ENCODE data around the gene RASGRF2. TPM values are rescaled to one million over a fixed set of nuclear protein-coding genes. Genes with fewer than 3 reads are reported as not detected.

The RASGRF2 gene
- total and polyA plus RNA-seq, 2 of the 8 experiments (the other 6 are each of a cell fraction or from before 2014, with no cell fraction given): 2.6 to 29.5 TPM

GRCh38 chr5:81038495-81038894 lies 78.3 kb downstream of the RASGRF2 start (continued):
- TF ChIP-seq, protein P1, sequence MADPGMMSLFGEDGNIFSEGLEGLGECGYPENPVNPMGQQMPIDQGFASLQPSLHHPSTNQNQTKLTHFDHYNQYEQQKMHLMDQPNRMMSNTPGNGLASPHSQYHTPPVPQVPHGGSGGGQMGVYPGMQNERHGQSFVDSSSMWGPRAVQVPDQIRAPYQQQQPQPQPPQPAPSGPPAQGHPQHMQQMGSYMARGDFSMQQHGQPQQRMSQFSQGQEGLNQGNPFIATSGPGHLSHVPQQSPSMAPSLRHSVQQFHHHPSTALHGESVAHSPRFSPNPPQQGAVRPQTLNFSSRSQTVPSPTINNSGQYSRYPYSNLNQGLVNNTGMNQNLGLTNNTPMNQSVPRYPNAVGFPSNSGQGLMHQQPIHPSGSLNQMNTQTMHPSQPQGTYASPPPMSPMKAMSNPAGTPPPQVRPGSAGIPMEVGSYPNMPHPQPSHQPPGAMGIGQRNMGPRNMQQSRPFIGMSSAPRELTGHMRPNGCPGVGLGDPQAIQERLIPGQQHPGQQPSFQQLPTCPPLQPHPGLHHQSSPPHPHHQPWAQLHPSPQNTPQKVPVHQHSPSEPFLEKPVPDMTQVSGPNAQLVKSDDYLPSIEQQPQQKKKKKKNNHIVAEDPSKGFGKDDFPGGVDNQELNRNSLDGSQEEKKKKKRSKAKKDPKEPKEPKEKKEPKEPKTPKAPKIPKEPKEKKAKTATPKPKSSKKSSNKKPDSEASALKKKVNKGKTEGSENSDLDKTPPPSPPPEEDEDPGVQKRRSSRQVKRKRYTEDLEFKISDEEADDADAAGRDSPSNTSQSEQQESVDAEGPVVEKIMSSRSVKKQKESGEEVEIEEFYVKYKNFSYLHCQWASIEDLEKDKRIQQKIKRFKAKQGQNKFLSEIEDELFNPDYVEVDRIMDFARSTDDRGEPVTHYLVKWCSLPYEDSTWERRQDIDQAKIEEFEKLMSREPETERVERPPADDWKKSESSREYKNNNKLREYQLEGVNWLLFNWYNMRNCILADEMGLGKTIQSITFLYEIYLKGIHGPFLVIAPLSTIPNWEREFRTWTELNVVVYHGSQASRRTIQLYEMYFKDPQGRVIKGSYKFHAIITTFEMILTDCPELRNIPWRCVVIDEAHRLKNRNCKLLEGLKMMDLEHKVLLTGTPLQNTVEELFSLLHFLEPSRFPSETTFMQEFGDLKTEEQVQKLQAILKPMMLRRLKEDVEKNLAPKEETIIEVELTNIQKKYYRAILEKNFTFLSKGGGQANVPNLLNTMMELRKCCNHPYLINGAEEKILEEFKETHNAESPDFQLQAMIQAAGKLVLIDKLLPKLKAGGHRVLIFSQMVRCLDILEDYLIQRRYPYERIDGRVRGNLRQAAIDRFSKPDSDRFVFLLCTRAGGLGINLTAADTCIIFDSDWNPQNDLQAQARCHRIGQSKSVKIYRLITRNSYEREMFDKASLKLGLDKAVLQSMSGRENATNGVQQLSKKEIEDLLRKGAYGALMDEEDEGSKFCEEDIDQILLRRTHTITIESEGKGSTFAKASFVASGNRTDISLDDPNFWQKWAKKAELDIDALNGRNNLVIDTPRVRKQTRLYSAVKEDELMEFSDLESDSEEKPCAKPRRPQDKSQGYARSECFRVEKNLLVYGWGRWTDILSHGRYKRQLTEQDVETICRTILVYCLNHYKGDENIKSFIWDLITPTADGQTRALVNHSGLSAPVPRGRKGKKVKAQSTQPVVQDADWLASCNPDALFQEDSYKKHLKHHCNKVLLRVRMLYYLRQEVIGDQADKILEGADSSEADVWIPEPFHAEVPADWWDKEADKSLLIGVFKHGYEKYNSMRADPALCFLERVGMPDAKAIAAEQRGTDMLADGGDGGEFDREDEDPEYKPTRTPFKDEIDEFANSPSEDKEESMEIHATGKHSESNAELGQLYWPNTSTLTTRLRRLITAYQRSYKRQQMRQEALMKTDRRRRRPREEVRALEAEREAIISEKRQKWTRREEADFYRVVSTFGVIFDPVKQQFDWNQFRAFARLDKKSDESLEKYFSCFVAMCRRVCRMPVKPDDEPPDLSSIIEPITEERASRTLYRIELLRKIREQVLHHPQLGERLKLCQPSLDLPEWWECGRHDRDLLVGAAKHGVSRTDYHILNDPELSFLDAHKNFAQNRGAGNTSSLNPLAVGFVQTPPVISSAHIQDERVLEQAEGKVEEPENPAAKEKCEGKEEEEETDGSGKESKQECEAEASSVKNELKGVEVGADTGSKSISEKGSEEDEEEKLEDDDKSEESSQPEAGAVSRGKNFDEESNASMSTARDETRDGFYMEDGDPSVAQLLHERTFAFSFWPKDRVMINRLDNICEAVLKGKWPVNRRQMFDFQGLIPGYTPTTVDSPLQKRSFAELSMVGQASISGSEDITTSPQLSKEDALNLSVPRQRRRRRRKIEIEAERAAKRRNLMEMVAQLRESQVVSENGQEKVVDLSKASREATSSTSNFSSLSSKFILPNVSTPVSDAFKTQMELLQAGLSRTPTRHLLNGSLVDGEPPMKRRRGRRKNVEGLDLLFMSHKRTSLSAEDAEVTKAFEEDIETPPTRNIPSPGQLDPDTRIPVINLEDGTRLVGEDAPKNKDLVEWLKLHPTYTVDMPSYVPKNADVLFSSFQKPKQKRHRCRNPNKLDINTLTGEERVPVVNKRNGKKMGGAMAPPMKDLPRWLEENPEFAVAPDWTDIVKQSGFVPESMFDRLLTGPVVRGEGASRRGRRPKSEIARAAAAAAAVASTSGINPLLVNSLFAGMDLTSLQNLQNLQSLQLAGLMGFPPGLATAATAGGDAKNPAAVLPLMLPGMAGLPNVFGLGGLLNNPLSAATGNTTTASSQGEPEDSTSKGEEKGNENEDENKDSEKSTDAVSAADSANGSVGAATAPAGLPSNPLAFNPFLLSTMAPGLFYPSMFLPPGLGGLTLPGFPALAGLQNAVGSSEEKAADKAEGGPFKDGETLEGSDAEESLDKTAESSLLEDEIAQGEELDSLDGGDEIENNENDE (IDR thresholded peaks at IDR 0.05; ENCODE audit: insufficient replicate concordance, low read length): no peak
- no peak for TF ChIP-seq TBP (IDR thresholded peaks at IDR 0.05; ENCODE audit: low read depth, low read length)
- no peak for TF ChIP-seq NRF1 (IDR thresholded peaks at IDR 0.05; ENCODE audit: low read depth, low read length)
- no peak for TF ChIP-seq RAD21 (IDR thresholded peaks at IDR 0.05 in 1 of 2, conservative IDR thresholded peaks at IDR 0.05 in 1 of 2; ENCODE audit: low read depth in 2 of 2, low read length in 2 of 2)
- TF ChIP-seq PHF8 (conservative IDR thresholded peaks at IDR 0.05; ENCODE audit: low read depth, low read length): no peak
- TF ChIP-seq POU5F1 (IDR thresholded peaks at IDR 0.05; ENCODE audit: low read depth, low read length): no peak
- TF ChIP-seq EZH2 (IDR thresholded peaks at IDR 0.05; ENCODE audit: low read depth, low read length, severe bottlenecking): no peak

Measured in H1 (cell line).